ENCODE data around the gene ARHGAP19.

GRCh38 chr10:97213431-97213830 is 79.0 kb downstream of the ARHGAP19 start:
- no peak for TF ChIP-seq ELF4 (IDR thresholded peaks at IDR 0.05)
- no peak for TF ChIP-seq SP1 (IDR thresholded peaks at IDR 0.05)
- TF ChIP-seq FOXA1 (IDR thresholded peaks at IDR 0.05) = no peak
- TF ChIP-seq PKNOX1 (IDR thresholded peaks at IDR 0.05) = no peak
- TF ChIP-seq ARNT (IDR thresholded peaks at IDR 0.05) = no peak
- no peak for TF ChIP-seq CTBP1 (IDR thresholded peaks at IDR 0.05; ENCODE audit: borderline replicate concordance)
- TF ChIP-seq HDGF (IDR thresholded peaks at IDR 0.05; ENCODE audit: borderline replicate concordance) = no peak
